Smooth muscle cell (in vitro differentiated cells): Measurements from ENCODE around the gene ALG9. TPM values are rescaled to one million over a fixed set of nuclear protein-coding genes. Genes with fewer than 3 reads are reported as not detected.

Experiments used
- DNase-seq: peaks from one replicate; lab custom pipeline; 2025; ENCODE audit not compliant: unreplicated experiment; lab: John Stamatoyannopoulos, UW
- H2AFZ ChIP-seq: fragments of 200-600 bp; sonication (generic); 2 replicates; pipeline ENCODE4 v1.6.0; 2016; ENCODE audit warnings: antibody characterized with exemption, low read depth, mild to moderate bottlenecking
- H3F3A ChIP-seq: fragments of 200-600 bp; sonication (generic); 2 replicates; pipeline ENCODE4 v1.6.0; 2017; ENCODE audit warnings: antibody characterized with exemption, low read depth
- H3K27ac ChIP-seq: fragments of 200-600 bp; sonication (generic); 2 replicates; pipeline ENCODE4 v1.5.1; 2016; ENCODE audit warnings: low read depth, mild to moderate bottlenecking
- H3K27me3 ChIP-seq: fragments of 200-600 bp; sonication (generic); 2 replicates; pipeline ENCODE4 v1.6.1; 2016; ENCODE audit warnings: low read depth, mild to moderate bottlenecking
- H3K36me3 ChIP-seq: fragments of 200-600 bp; sonication (generic); 2 replicates; pipeline ENCODE4 v1.5.1; 2016; ENCODE audit warnings: low read depth
- H3K4me1 ChIP-seq: fragments of 200-600 bp; sonication (generic); 2 replicates; pipeline ENCODE4 v1.5.1; 2016; ENCODE audit warnings: low read depth
- H3K4me2 ChIP-seq: fragments of 200-600 bp; sonication (generic); 2 replicates; pipeline ENCODE4 v1.6.0; 2016; ENCODE audit warnings: mild to moderate bottlenecking
- H3K4me3 ChIP-seq: fragments of 200-600 bp; sonication (generic); 2 replicates; pipeline ENCODE4 v1.5.1; 2016; ENCODE audit warnings: mild to moderate bottlenecking
- H3K79me2 ChIP-seq: fragments of 200-600 bp; sonication (generic); 2 replicates; pipeline ENCODE4 v1.6.0; 2016; ENCODE audit warnings: low read depth, mild to moderate bottlenecking
- H3K9ac ChIP-seq: fragments of 200-600 bp; sonication (generic); 2 replicates; pipeline ENCODE4 v1.6.0; 2016; ENCODE audit warnings: low read depth
- H3K9me3 ChIP-seq: fragments of 200-600 bp; sonication (generic); replicated peaks from 2 replicates; pipeline ENCODE4 v1.5.1; 2016; ENCODE audit warnings: low read depth
- H4K20me1 ChIP-seq: fragments of 200-600 bp; sonication (generic); 2 replicates; pipeline ENCODE4 v1.6.0; 2016; ENCODE audit warnings: low read depth
- CTCF ChIP-seq: fragments of 200-600 bp; sonication (generic); IDR thresholded peaks from 2 replicates; pipeline ENCODE4 v1.5.1; 2017; ENCODE audit warnings: borderline replicate concordance, mild to moderate bottlenecking, antibody characterized with exemption; ENCODE audit not compliant: insufficient read depth, poor library complexity, severe bottlenecking
- WGBS: methylation state at CpG from one replicate; pipeline ENCODE4 v1.1.7; 2016; ENCODE audit warnings: low lambda C conversion rate; 5-methylcytosine and 5-hydroxymethylcytosine counted together
- polyA plus RNA-seq: library from polyadenylated mRNA; unstranded; fragments of >200 nt; fragmentation: Nextera tagmentation; extraction: Ambion mirVana; gene quantifications from 2 replicates; pipeline ENCODE4 v1.2.1, GENCODE V29; 2016
- total RNA-seq: library from RNA; depleted of rRNA; stranded (reverse); fragments of >200 nt; gene quantifications from 2 replicates; pipeline ENCODE4 v1.2.3, GENCODE V29; 2014

The ALG9 gene
- total and polyA plus RNA-seq, 2 experiments from 2014 or later: 70.5 to 116 TPM

DNA sequence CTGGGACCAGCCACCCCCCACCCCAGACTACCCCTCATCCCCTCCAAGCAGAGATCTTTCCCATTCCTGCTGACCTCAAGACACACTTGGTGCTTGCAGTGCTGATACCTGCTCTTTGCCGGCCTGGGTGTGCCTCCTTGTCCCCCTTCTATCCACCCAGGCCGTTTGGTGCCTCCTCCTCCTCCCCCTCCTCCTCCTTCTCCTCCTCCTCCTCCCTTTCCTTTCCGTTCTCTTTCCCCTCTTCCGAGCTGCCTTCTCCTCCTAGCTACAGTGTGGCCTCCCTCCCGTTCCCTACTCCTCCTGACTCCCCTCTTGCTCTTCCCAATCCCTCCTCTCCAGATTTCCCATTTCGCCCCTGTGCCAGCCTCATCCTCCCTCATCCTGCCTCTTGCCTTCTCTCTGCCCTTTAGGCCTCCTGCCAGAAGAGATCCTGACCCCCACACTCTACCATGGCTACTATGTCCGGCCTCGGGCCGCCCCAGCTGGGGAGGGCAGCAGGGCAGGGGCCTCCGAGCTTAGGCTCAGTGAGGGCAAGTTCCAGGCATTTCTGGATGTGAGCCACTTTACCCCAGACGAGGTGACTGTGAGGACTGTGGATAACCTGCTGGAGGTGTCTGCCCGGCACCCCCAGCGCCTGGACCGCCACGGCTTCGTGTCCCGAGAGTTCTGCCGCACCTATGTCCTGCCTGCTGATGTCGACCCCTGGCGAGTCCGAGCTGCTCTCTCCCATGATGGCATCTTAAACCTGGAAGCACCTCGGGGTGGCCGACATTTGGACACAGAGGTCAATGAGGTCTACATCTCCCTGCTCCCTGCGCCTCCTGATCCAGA lies 41.9 kb upstream of the ALG9 start:
- Histone ChIP-seq H3K9me3 (no peaks in the 10 kb centered on the region), H3K4me3 (no peak overlapping the region), H3K36me3 (no peaks in the 10 kb centered on the region), H2AFZ (peak overlapping the region; percentile 46), H4K20me1 (no peaks in the 10 kb centered on the region), H3F3A (no peaks in the 10 kb centered on the region), H3K4me2 (no peak overlapping the region), H3K4me1 (peaks cover 9% of the 10 kb centered on the region), H3K27me3 (no peaks in the 10 kb centered on the region), H3K27ac (no peak overlapping the region), H3K79me2 (no peaks in the 10 kb centered on the region), H3K9ac (no peak overlapping the region)
- DNase-seq: no peak
- no peak for TF ChIP-seq CTCF
- WGBS: 92% methylated on average over 22 of the region's 24 CpGs

DNA sequence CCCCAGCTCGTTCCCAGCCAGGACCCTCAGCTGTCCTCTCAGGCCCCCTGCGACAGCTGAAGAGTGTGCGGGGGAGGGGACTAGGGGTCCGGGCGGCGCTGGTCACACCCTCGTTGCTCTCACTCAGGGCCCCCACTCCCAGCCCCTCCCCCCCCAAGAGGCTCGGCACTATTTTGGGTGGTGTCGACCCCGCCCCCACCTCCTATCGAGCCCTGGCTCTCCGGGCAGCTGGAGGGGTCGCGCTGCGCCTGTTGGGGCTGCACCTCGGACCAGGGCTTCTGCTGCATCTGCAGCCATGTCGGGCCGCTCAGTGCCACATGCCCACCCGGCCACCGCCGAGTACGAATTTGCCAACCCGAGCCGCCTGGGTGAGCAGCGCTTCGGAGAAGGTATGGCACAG lies 41.2 kb upstream of the ALG9 start, which contains the start of gene HSPB2:
HSPB2 (plus strand) TSS at position 200 of the 400 bp plus-strand sequence; CDS start at position 296, 96 bp downstream.
- Histone ChIP-seq H2AFZ (peak within 1 kb of the TSS; percentile 89), H3F3A (no peaks in the 10 kb centered on the region), H3K4me2 (peak within 1 kb of the TSS; percentile 74), H3K4me1 (peaks cover 9% of the 10 kb centered on the region), H3K79me2 (no peaks in the 10 kb centered on the region), H3K27me3 (no peaks in the 10 kb centered on the region), H3K27ac (peak within 1 kb of the TSS; percentile 82), H4K20me1 (no peaks in the 10 kb centered on the region), H3K9me3 (no peaks in the 10 kb centered on the region), H3K36me3 (no peaks in the 10 kb centered on the region), H3K9ac (peak within 1 kb of the TSS; percentile 52), H3K4me3 (peak within 1 kb of the TSS; percentile 25)
- DNase-seq: no peak
- no peak for TF ChIP-seq CTCF
- WGBS: 88% methylated on average over 19 of the region's 26 CpGs

GRCh38 chr11:111911563-111912401 lies 40.4 kb upstream of the ALG9 start, which contains the start of gene CRYAB:
TSS of gene CRYAB (minus strand) at chr11:111911770. CDS start at chr11:111911724, 46 bp downstream.
- Histone ChIP-seq H3K79me2 (no peaks in the 10 kb centered on the region), H4K20me1 (no peaks in the 10 kb centered on the region), H3K9ac (peak within 1 kb of the TSS; percentile 52), H3K4me3 (peak within 1 kb of the TSS; percentile 25), H3K4me2 (peak within 1 kb of the TSS; percentile 74), H3K4me1 (peaks cover 9% of the 10 kb centered on the region), H3K27ac (peak within 1 kb of the TSS; percentile 82), H3K27me3 (no peaks in the 10 kb centered on the region), H3K9me3 (no peaks in the 10 kb centered on the region), H3F3A (no peaks in the 10 kb centered on the region), H2AFZ (peak within 1 kb of the TSS; percentile 89), H3K36me3 (no peaks in the 10 kb centered on the region)
- DNase-seq: peak; percentile 62
- no peak for TF ChIP-seq CTCF
- WGBS: 47% methylated on average over 17 of the region's 17 CpGs
